HG03439 (cell line): Measurements from ENCODE around the gene CRYGS.
"Not testable (repeated sequence)": the region's sequence is repeated elsewhere in the genome, so short reads cannot be mapped to it uniquely, and the experiment has no call there.

Experiments
- ATAC-seq: cut with Tn5 transposase; IDR thresholded peaks from one replicate; pipeline ENCODE4 v1.9.1; 2021; ENCODE audit warnings: mild to moderate bottlenecking, moderate library complexity; ENCODE audit not compliant: unreplicated experiment

The CRYGS gene

GRCh38 chr3:186544281-186544680 is at the start of gene CRYGS:
Gene CRYGS, minus strand, starts transcription at chr3:186544380. Its CDS starts 54 bp downstream, at chr3:186544326.
- ATAC-seq, result no peak

GRCh38 chr3:186593862-186594261 is 49.7 kb upstream of the CRYGS start:
- ATAC-seq, result no peak

GRCh38 chr3:186592682-186593081 is 48.5 kb upstream of the CRYGS start:
- ATAC-seq, result no peak

- ATAC-seq, result no peak
Observed at GRCh38 chr3:186590580-186591295, 46.6 kb upstream of the CRYGS start.

GRCh38 chr3:186589856-186590579 is 45.8 kb upstream of the CRYGS start:
- ATAC-seq, result no peak

GRCh38 chr3:186589121-186589520 is 44.9 kb upstream of the CRYGS start:
- no peak for ATAC-seq

GRCh38 chr3:186588632-186589031 is 44.5 kb upstream of the CRYGS start:
- ATAC-seq, result no peak

GRCh38 chr3:186587183-186587582 is 43.0 kb upstream of the CRYGS start:
- no peak for ATAC-seq

GRCh38 chr3:186586245-186586644 is 42.1 kb upstream of the CRYGS start:
- not testable (repeated sequence) for ATAC-seq

GRCh38 chr3:186583831-186584230 is 39.7 kb upstream of the CRYGS start:
- ATAC-seq, result no peak

GRCh38 chr3:186582541-186582940 is 38.4 kb upstream of the CRYGS start:
- no peak for ATAC-seq

GRCh38 chr3:186580785-186581184 is 36.6 kb upstream of the CRYGS start:
- no peak for ATAC-seq

- no peak for ATAC-seq
Observed at GRCh38 chr3:186577521-186577920, 33.3 kb upstream of the CRYGS start.

GRCh38 chr3:186571644-186572013 is 27.4 kb upstream of the CRYGS start:
- ATAC-seq, result no peak

GRCh38 chr3:186570941-186571643 is 26.9 kb upstream of the CRYGS start:
- ATAC-seq, result no peak

GRCh38 chr3:186570096-186570940 is 26.1 kb upstream of the CRYGS start, which contains the start of gene DNAJB11:
Gene DNAJB11, plus strand, starts transcription at chr3:186570720. Its CDS starts 178 bp downstream, at chr3:186570898.
- ATAC-seq, result peak; percentile 84

- ATAC-seq, result no peak
Observed at GRCh38 chr3:186569779-186570095, 25.6 kb upstream of the CRYGS start.

- not testable (repeated sequence) for ATAC-seq
Observed at GRCh38 chr3:186569361-186569760, 25.2 kb upstream of the CRYGS start.

GRCh38 chr3:186567072-186567921 is 23.1 kb upstream of the CRYGS start, which contains the start of gene TBCCD1:
Gene TBCCD1, minus strand, starts transcription at chr3:186567339. Its CDS starts 3,010 bp downstream, at chr3:186564329.
- ATAC-seq, result peak; percentile 46

- ATAC-seq, result no peak
Observed at GRCh38 chr3:186566772-186567071, 22.5 kb upstream of the CRYGS start.
